ENCODE results near the gene TUBB2B.
"Not testable (repeated sequence)": the region's sequence is repeated elsewhere in the genome, so short reads cannot be mapped to it uniquely, and the experiment has no call there.

The TUBB2B gene

DNA sequence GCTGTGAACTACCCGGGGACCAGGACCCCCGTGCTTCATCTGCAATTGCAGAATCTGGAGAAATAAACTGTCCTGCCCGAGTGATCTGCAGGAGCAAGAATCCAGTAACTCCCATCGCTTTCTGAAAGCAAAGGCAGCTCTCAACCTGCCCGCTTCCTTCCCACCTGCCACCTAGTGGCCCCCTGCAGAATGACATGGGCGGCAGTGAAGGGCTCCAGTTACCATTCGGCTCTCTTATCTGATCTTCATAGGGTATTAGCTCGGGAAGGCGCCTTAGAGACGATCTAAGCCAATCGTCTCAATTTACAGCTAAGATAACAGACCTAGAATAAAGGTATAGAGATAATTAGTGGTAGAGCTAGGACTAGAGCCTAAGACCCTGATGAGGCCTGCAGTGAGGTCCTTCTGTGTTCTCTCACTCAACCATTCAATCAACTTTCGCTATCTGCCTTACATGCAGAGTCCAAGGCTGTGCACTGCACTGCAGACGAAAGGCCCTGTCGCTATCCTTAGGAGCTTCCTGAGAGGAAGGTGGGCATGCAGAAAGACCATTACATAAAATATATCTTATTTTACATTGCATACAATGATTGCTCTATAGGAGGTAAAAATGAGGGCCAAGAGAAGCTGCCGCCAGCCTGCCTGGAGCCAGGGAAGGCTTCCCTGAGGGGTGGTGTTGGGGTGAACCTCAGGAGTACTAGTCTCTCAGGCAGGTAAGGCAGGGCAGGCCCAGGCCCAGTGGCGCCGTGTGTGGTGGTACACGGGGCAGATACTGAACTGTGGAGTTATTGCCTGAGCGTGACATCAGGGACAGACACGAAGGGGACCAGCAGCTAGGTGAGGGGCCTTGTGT is 24.2 kb upstream of the TUBB2B start:
- in situ Hi-C loops (cut with MboI; ENCODE audit: low sequenced_read_pairs) = loop anchor here (5.0 kb wide), 2 partner anchors 124 to 254 kb away; partner anchors contain the start of gene NQO2
- H3K36me3 ChIP-seq (replicated peaks) = no peaks in the 10 kb centered on the region

DNA sequence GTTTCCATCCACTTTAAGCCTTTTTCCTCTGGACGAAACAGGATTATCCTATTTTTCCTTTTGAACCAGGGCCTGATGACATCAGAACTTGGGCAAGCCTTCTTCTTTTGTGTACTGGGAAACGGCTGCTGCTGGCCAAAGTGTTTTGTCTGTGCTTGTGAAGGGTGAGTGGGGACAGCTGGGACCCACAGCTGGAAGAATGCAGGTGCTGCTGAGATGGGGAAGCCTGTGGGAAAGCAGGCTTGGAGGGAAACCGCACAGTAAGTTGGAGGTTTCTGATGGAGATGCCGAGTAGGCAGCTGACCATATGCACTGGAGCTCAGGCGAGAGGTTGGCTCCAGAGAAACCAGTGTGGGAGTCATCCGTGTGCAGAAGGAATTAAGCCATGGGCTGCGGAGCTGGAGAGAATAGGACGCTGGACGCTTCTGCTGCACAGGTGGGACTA is 22.8 kb upstream of the TUBB2B start:
- Histone ChIP-seq H3K4me3 (no peak overlapping the region), H3K4me1 (peaks cover 16% of the 10 kb centered on the region), H3K36me3 (replicated peaks) (no peaks in the 10 kb centered on the region), H3K27me3 (ENCODE audit: low read depth) (no peaks in the 10 kb centered on the region), H3K9me3 (no peaks in the 10 kb centered on the region)
- in situ Hi-C loops (cut with MboI; ENCODE audit: low sequenced_read_pairs) = loop anchor here (5.0 kb wide), 2 partner anchors 123 to 253 kb away; partner anchors contain the start of gene NQO2
- DNase-seq (ENCODE audit: low spot score in 2 of 2) = no peak

More for the DNA sequence above, 24.2 kb upstream of the TUBB2B start:
- Histone ChIP-seq H3K4me1 (peaks cover 16% of the 10 kb centered on the region), H3K4me3 (no peak overlapping the region), H3K27me3 (ENCODE audit: low read depth) (no peaks in the 10 kb centered on the region), H3K9me3 (no peaks in the 10 kb centered on the region)
- peak; percentile 89 to 92 for DNase-seq (ENCODE audit: low spot score in 2 of 2)

DNA sequence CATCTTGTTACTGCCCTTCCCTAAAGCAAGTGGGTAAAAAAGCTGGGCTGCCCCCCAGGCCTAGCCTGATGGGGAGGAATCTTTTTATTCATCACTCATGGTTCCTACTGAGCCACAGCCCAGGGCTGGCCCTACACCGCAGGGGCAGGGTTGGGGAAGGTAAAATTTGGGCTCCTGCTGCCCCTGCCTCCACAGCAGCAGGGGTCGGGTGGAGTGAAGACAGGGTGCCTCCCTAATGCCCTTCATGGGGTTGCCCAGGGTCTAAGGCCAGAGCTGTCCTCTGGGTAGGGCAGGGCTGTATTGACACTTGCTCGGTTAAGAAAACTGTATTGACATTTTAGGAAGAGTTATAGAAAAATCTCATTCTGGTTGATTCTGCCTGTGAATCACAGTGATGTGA is 22.4 kb upstream of the TUBB2B start:
- Histone ChIP-seq H3K36me3 (replicated peaks) (no peaks in the 10 kb centered on the region), H3K4me1 (peaks cover 16% of the 10 kb centered on the region), H3K27me3 (ENCODE audit: low read depth) (no peaks in the 10 kb centered on the region), H3K9me3 (no peaks in the 10 kb centered on the region), H3K4me3 (no peak overlapping the region)
- DNase-seq (ENCODE audit: low spot score in 2 of 2) = no peak
- in situ Hi-C loops (cut with MboI; ENCODE audit: low sequenced_read_pairs) = loop anchor here (5.0 kb wide), 2 partner anchors 123 to 253 kb away; partner anchors contain the start of gene NQO2

DNA sequence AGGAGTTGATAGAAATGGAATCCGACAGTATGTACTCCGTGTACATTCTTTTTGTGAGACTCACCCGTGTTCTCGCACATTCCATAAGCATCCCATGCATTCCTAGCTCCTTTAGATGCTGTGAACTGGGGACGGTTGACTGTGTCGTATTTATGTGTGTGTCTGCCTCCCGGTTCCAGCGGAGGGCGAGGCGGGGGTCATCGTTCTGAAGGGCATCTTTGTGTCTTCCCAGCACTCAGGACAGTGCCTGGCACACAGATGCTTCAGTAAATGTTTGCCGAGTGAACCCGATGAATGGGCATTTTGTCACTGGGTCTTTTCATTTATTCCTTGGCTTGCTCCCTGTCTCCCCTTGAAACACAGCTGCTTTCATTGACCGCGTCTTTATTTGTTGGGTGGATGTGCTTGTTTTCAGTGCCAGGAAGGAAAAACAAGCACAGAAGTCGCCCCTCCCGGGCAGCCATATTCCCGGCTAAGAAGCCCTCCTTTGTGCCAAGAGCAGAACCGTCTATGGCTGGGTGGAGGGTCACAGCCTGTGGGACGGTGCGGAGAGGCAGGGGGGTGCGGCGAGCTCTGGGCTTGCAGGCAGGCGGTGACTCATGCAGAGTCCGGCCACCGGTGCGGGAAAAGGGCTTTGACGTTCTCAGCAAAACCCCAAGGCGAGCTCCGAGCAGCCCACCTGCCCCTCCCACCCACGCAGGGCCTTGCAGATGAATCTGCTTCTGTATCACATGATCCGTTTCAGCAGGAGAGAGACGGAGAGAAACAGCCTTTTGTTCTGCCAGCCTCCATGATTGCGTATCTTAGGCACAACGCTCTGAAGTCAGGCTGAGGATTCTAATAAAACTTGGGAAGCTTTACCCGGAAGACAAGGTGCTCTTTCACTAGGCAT is 20.0 kb upstream of the TUBB2B start:
- in situ Hi-C loops (cut with MboI; ENCODE audit: low sequenced_read_pairs) = no loop called here
- Histone ChIP-seq H3K4me1 (peaks cover 16% of the 10 kb centered on the region), H3K9me3 (no peaks in the 10 kb centered on the region), H3K36me3 (replicated peaks) (no peaks in the 10 kb centered on the region), H3K4me3 (no peak overlapping the region), H3K27me3 (ENCODE audit: low read depth) (no peaks in the 10 kb centered on the region)
- DNase-seq (ENCODE audit: low spot score in 2 of 2) = peak in 1 of 2 experiments; percentile 73

DNA sequence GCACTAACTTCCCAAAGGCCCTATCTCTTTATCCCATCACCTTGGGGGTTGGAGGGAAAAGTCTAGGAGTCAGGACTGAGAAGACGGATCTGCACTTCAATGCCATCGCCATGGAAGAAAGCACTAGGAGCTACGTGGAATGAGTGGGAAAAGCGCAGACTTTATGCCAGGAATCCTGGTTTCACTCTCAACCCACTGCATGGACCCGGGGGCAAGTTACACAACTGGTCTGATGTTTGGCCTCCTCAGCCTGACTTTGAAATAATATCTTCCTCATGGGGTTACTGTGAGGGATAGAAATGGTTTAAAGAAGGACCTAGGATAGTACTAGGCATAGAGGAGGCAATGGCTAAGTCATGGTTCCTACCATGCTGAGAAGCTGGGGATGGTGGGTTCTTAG is 17.8 kb upstream of the TUBB2B start:
- in situ Hi-C loops (cut with MboI; ENCODE audit: low sequenced_read_pairs) = no loop called here
- H3K9me3 ChIP-seq = no peaks in the 10 kb centered on the region
- H3K36me3 ChIP-seq (replicated peaks) = no peaks in the 10 kb centered on the region
- H3K4me1 ChIP-seq = peaks cover 10% of the 10 kb centered on the region
- H3K4me3 ChIP-seq = no peak overlapping the region
- H3K27me3 ChIP-seq (ENCODE audit: low read depth) = no peaks in the 10 kb centered on the region
- no peak for DNase-seq (ENCODE audit: low spot score in 2 of 2)

DNA sequence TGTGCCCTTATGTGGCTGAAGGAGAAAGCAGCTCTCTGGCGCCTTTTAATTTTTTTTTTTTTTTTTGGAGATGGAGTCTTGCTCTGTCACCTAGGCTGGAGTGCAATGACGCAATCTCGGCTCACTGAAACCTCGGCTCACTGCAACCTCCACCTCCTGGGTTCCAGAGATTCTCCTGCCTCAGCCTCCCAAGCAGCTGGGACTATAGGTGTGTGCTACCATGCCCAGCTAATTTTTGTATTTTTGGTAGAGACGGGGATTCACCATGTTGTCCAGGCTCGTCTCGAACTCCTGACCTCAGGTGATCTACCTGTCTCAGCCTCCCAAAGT is 17.3 kb upstream of the TUBB2B start:
- H3K36me3 ChIP-seq (replicated peaks); in situ Hi-C loops (cut with MboI; ENCODE audit: low sequenced_read_pairs); H3K4me1 ChIP-seq; DNase-seq (ENCODE audit: low spot score in 2 of 2); H3K4me3 ChIP-seq; H3K9me3 ChIP-seq; H3K27me3 ChIP-seq (ENCODE audit: low read depth): not testable (repeated sequence)

DNA sequence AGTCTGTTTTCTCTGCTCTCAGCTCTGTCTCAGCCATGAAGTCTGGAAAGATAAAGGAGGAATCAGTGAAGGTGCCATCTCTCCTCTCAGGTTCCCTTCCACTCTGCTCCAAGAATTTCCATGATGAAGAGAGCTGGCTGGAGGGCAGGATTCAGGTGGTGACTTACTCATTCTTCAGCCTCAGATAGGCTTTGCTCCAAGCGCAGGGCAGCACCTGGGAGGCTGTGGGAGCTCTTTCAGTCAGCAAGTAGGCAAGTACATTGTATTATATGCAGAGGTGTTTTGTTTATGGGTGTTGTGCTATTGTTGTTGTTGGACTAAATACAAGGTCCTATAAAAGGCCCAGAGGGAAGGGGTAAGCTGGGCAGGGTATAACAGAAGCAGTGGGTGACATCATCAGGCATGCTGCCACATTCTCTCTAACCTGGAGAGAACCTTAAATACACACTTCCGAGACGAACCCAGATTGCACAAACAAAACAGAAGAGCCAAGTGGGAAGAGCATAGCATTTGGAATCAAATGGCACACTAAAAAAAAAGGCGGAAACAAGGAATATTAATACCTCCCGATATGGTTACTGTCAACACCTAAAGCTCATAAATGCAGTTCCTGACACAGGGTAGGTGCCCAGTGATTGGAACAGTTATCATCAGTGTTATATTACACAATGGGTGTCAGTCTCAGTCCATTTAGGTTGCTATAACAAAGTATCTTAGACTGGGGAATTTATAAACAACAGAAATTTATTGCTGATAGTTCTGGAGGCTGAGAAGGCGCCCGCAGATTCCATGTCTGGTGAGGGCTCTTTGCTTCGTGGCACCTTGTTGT is 16.8 kb upstream of the TUBB2B start:
- no peaks in the 10 kb centered on the region for H3K9me3 ChIP-seq
- in situ Hi-C loops (cut with MboI; ENCODE audit: low sequenced_read_pairs) = no loop called here

DNA sequence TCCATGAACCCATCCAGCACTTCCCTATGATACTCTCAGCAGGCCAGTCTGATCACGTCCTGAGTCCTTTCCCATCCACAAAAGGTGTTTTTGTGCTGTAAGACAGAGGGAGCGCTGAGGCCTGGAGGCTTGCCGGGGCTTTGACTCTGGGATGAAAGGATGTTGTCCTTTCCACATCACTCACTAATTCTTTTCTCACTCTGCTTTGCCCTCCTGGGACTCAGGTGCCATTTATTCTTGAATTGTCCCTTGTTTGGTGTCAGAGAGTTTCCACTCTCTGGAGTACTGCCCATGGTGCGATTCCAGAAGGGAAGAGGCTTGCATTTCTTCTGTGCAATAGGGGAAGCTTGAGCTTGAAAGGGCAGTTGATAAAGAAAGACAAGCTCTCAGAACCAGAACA is 15.3 kb upstream of the TUBB2B start:
- Histone ChIP-seq H3K9me3 (no peaks in the 10 kb centered on the region), H3K4me1 (peaks cover 4% of the 10 kb centered on the region), H3K36me3 (replicated peaks) (no peaks in the 10 kb centered on the region), H3K27me3 (ENCODE audit: low read depth) (no peaks in the 10 kb centered on the region), H3K4me3 (no peak overlapping the region)
- in situ Hi-C loops (cut with MboI; ENCODE audit: low sequenced_read_pairs) = no loop called here
- DNase-seq (ENCODE audit: low spot score in 2 of 2) = no peak

More for the DNA sequence above, 16.8 kb upstream of the TUBB2B start:
- DNase-seq (ENCODE audit: low spot score in 2 of 2) = no peak
- Histone ChIP-seq H3K4me3 (no peak overlapping the region), H3K27me3 (ENCODE audit: low read depth) (no peaks in the 10 kb centered on the region), H3K36me3 (replicated peaks) (no peaks in the 10 kb centered on the region), H3K4me1 (peaks cover 10% of the 10 kb centered on the region)

DNA sequence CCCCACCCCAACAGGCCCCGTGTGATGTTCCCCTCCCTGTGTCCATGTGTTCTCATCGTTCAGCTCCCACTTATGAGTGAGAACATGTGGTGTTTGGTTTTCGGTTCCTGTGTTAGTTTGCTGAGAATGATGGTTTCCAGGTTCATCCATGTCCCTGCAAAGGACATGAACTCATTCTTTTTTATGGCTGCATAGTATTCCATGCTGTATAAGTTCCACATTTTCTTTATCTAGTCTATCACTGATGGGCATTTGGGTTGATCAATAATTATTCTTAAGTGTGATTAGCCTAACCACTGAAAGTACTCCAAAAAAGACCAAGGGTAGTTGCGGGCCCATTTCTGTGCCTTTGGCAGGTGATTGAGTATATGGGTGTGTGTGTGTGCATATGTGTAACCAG is 14.3 kb upstream of the TUBB2B start:
- H3K27me3 ChIP-seq (ENCODE audit: low read depth); in situ Hi-C loops (cut with MboI; ENCODE audit: low sequenced_read_pairs); H3K4me3 ChIP-seq; H3K36me3 ChIP-seq (replicated peaks); H3K4me1 ChIP-seq; DNase-seq (ENCODE audit: low spot score in 2 of 2); H3K9me3 ChIP-seq: not testable (repeated sequence)

DNA sequence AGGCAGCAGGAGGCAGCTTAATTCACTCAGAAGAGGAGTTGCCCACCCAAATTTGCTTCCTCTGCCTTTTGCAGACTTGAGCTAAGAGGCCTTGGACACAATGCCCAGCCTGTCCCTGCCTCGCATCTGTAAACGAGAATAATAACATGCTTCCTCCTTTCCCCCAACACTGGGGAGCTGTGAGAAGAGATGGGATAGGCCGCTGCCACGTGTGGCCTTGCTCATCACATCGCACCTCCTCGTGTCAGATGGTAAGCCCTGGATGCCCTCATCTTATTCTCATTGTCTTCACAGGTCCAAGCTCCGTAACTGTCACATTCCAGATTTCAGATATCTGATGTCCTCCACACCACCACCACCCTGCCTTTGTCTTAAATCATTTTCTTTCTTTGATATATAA is 13.1 kb upstream of the TUBB2B start:
- in situ Hi-C loops (cut with MboI; ENCODE audit: low sequenced_read_pairs) = no loop called here
- no peaks in the 10 kb centered on the region for H3K9me3 ChIP-seq
- H3K4me3 ChIP-seq = no peak overlapping the region
- no peaks in the 10 kb centered on the region for H3K36me3 ChIP-seq (replicated peaks)
- DNase-seq (ENCODE audit: low spot score in 2 of 2) = no peak
- H3K27me3 ChIP-seq (ENCODE audit: low read depth) = no peaks in the 10 kb centered on the region
- no peaks in the 10 kb centered on the region for H3K4me1 ChIP-seq

DNA sequence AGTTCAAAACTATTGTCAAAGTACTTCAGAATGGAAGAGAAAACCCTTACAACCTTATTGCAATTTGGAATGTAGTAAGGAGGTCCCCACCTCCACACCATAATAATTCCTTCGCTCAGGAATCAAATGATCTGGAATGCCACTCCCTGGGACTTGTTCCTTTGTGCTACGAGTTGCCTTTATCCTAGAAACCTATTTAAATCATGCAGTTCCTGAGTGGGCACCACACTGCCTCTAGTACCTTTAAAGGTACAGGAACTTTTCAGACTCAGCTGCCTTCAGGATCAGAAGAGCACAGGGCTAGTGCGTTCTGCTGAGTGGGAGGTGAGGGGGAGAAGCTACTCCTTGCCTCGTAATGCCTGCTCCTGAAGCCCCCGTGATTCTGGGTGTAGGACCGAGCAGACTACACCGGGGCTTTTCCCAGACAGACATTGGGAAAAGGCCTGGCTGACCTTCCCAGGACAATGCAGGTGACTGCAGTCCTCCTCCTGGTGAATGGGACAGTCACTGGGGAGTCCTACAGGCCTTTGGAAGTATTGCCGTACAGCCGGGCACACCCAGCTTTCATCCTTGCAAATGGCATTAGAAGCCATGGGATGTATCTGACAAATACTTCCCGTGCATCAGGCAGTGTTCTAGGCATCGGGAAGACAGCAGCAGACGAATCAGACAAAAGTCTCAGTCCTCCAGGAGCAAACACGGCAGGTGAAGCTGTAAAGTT is 11.8 kb upstream of the TUBB2B start:
- Histone ChIP-seq H3K27me3 (ENCODE audit: low read depth) (no peaks in the 10 kb centered on the region), H3K36me3 (replicated peaks) (no peaks in the 10 kb centered on the region), H3K4me1 (peaks cover 4% of the 10 kb centered on the region), H3K9me3 (no peaks in the 10 kb centered on the region), H3K4me3 (no peak overlapping the region)
- DNase-seq (ENCODE audit: low spot score in 2 of 2) = peak in 1 of 2 experiments; percentile 38
- in situ Hi-C loops (cut with MboI; ENCODE audit: low sequenced_read_pairs) = no loop called here

DNA sequence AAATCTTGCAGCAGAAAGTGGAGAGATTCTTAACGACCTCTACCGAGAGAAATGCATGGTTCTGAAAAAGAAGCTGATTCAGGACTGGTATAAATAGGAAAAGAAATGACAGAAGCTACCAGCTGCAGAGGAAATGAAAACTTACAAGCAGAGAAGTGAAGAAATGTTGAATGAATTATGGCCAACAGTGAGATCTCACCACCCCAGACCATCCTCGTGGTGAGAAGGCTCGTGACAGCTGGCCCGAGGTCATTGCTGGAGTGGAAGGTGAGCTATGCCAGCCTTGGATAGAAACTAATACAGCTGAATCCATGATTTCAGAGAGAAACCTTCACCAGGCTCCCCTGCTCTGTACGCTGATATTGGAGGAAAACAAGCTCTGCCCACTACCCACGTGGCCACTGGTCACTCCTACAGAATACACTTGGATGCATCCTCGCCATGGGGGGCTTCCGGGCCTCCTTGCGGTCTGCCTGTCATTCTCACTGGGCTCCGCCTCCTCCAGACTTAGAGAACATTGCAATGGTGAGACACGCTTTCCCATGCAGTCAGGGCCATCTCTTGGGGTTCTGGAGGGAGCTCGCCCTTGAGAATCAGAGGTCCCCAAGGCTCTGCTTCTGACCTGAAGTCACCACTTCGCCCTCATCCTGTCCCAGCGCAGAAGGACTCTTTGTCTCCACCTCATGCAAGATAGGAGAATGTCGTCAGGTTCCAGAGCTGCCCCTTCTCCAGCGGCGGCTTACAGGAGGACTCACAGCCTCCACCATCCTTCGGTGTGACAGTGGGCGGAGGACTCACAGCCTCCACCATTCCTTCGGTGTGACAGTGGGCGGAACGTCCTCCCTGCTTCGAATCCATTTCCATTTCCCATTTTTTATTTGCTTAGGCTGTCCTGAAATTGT is 10.6 kb upstream of the TUBB2B start:
- Histone ChIP-seq H3K4me3 (no peak overlapping the region), H3K27me3 (ENCODE audit: low read depth) (no peaks in the 10 kb centered on the region)
- in situ Hi-C loops (cut with MboI; ENCODE audit: low sequenced_read_pairs) = no loop called here

More for the DNA sequence above, 10.6 kb upstream of the TUBB2B start:
- DNase-seq (ENCODE audit: low spot score in 2 of 2) = no peak
- Histone ChIP-seq H3K36me3 (replicated peaks) (no peaks in the 10 kb centered on the region), H3K9me3 (no peaks in the 10 kb centered on the region), H3K4me1 (peaks cover 14% of the 10 kb centered on the region)

Measured in HAP-1 (cell line).